ENCODE data around the gene ZFP91. TPM values are rescaled to one million over a fixed set of nuclear protein-coding genes. Genes with fewer than 3 reads are reported as not detected.

The ZFP91 gene
- polyA plus RNA-seq, 1 of the 3 experiments (the other 2 are of a cell fraction), result 12.2 TPM

GRCh38 chr11:58639103-58639502 is 60.2 kb downstream of the ZFP91 start:
- Histone ChIP-seq H3K9me2 (no peaks in the 10 kb centered on the region), H3K4me2 (no peak overlapping the region), H3K4me3 (ENCODE audit: low read depth in 2 of 2, low read length in 1 of 2) (no peak overlapping the region), H3K4me1 (ENCODE audit: control insufficient read depth in 1 of 2, insufficient read depth in 2 of 2, low read depth in 1 of 2, low read length in 1 of 2) (no peaks in the 10 kb centered on the region), H3F3A (replicated peaks; ENCODE audit: insufficient read depth) (no peaks in the 10 kb centered on the region), H3K9ac (no peak overlapping the region), H3K36me3 (replicated peaks in 1 of 2; ENCODE audit: control insufficient read depth in 1 of 2, insufficient read depth in 2 of 2, low read length in 1 of 2) (no peaks in the 10 kb centered on the region), H3K79me2 (ENCODE audit: insufficient read depth) (no peaks in the 10 kb centered on the region), H3K27me3 (ENCODE audit: insufficient read depth) (peaks cover 10% of the 10 kb centered on the region; the same call in 1 of the 2 replicates), H4K20me1 (ENCODE audit: insufficient read depth) (no peaks in the 10 kb centered on the region), H2AFZ (ENCODE audit: low read depth) (no peak overlapping the region), H3K27ac (ENCODE audit: low read depth in 2 of 2, low read length in 1 of 2) (no peak overlapping the region), H3K9me3 (no peaks in the 10 kb centered on the region)
- ChIA-PET POLR2A (no interaction called here), CTCF (interaction anchor here (0.7 to 2.7 kb wide), 3 partner anchors 10 to 149 kb away, joined by 3 to 13 read pairs (median 4); no protein-coding TSS in a partner anchor)
- TF ChIP-seq PBX3 (IDR thresholded peaks at IDR 0.05) (no peak), REST (IDR thresholded peaks at IDR 0.05; ENCODE audit: low read depth, low read length) (peak; percentile 89)
- 40% methylated on average over 3 of the region's 6 CpGs for WGBS (ENCODE audit: low lambda C conversion rate)
- DNase-seq, result no peak

GRCh38 chr11:58639669-58640068 is 60.8 kb downstream of the ZFP91 start:
- Histone ChIP-seq H3K9me3 (no peaks in the 10 kb centered on the region), H3K79me2 (ENCODE audit: insufficient read depth) (no peaks in the 10 kb centered on the region), H3K4me2 (no peak overlapping the region), H3K36me3 (replicated peaks in 1 of 2; ENCODE audit: control insufficient read depth in 1 of 2, insufficient read depth in 2 of 2, low read length in 1 of 2) (no peaks in the 10 kb centered on the region), H2AFZ (ENCODE audit: low read depth) (no peak overlapping the region), H4K20me1 (ENCODE audit: insufficient read depth) (no peaks in the 10 kb centered on the region), H3F3A (replicated peaks; ENCODE audit: insufficient read depth) (no peaks in the 10 kb centered on the region), H3K27ac (ENCODE audit: low read depth in 2 of 2, low read length in 1 of 2) (no peak overlapping the region), H3K4me1 (ENCODE audit: control insufficient read depth in 1 of 2, insufficient read depth in 2 of 2, low read depth in 1 of 2, low read length in 1 of 2) (no peaks in the 10 kb centered on the region), H3K27me3 (ENCODE audit: insufficient read depth) (peaks cover 10% of the 10 kb centered on the region; the same call in 1 of the 2 replicates), H3K4me3 (ENCODE audit: low read depth in 2 of 2, low read length in 1 of 2) (no peak overlapping the region), H3K9ac (no peak overlapping the region), H3K9me2 (no peaks in the 10 kb centered on the region)
- ChIA-PET POLR2A (no interaction called here), CTCF (interaction anchor here (1.2 to 2.7 kb wide), 4 partner anchors 10 to 16 kb away, joined by 4 to 13 read pairs (median 4); no protein-coding TSS in a partner anchor)
- 16% methylated on average over 2 of the region's 2 CpGs for WGBS (ENCODE audit: low lambda C conversion rate)
- TF ChIP-seq CHD2 (IDR thresholded peaks at IDR 0.05; ENCODE audit: low read length, partially characterized antibody) (no peak), IRF3 (IDR thresholded peaks at IDR 0.05; ENCODE audit: low read depth, low read length) (no peak)
- no peak for DNase-seq
